ENCODE data around the gene SYT2. TPM values are rescaled to one million over a fixed set of nuclear protein-coding genes. Genes with fewer than 3 reads are reported as not detected.

The SYT2 gene
- total RNA-seq, 1 experiment from 2014 or later, result 0.35 TPM

DNA sequence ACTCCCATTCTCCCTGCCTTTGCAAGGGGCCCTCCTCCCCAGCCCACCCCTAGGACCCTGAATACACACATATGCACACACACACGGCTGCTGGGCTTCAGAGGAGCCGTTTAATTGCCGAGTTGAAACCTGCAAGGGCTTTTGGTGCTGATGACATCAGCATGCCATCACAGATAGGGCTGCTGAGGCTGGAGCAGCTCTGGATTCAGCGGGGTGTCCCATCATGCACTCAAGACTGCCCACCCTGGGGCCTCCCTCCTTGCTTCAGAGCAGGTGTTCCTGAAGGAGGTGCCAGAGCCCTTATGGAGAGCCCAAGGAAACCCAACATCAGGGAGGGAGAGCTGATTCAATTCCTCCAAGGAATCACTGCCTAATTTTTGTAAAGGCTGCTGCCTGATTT lies 5.7 kb downstream of the SYT2 start:
- DNase-seq (ENCODE audit: low spot score), result no peak

DNA sequence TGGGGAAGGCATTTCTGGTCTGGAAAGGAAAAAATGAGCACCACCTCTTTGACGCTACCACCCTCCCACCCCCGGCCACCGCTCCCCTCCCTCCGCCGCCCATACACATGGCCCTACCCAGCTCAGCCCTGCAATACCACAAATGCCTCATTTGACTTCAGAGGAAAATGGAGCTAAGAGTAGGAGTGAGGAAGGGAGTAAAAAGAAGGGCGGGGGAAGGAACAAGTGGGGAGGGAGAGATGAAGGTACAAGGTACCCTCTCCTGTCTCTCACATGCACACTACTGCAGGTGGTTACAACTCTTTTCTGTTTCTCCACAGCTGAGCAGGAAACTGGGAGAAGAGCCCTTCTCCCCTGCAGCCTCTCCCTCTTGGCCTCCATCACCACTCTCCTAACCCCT lies 7.1 kb downstream of the SYT2 start:
- DNase-seq (ENCODE audit: low spot score), result no peak

- DNase-seq (ENCODE audit: low spot score), result no peak
These were observed 8.2 kb downstream of the SYT2 start for GRCh38 chr1:202702088-202702487.

DNA sequence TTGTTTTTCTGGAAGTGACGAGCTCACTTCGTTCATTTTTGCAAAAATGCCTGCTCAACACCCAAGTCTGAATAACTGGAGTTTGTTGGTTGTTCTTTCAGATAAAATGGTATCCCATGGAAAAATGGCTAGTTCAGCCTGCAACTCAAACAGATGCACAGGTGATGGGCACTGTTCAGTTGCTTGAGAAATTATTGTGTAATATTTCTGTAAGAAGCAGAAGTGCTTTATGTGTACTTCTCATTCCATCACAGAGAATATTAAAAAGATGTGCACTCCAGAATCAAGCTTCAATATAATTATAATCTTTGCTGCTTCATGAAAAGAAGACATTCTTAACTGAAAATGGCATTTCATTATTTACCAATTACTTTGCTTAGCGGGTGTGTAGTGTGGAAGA lies 9.1 kb downstream of the SYT2 start:
- no peak for DNase-seq (ENCODE audit: low spot score)

- no peak for DNase-seq (ENCODE audit: low spot score)
These were observed 10.2 kb downstream of the SYT2 start for GRCh38 chr1:202700061-202700460.

DNA sequence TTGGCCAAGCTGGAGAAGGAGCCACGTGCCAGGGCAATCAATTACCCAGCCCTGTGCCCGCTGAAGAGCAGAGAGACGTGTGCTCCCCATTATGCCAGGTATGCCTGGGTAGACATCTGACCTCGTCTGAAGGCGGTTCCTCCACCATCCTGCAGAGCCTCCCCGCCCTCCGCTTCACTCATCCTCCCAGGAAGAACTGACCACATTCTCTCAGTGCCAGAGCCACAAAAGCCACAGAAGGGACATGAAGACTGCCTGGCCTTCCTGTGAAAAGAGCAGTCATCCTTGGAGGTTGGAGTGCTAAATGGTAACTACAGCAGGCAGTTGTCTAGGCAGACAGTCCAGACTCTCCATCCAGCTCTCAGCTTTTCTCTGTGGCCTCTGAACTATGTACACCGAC lies 12.0 kb downstream of the SYT2 start:
- peak; percentile 54 for DNase-seq (ENCODE audit: low spot score)

GRCh38 chr1:202697038-202697437 lies 13.2 kb downstream of the SYT2 start:
- DNase-seq (ENCODE audit: low spot score), result peak; percentile 51

- no peak for DNase-seq (ENCODE audit: low spot score)
These were observed 15.9 kb downstream of the SYT2 start for GRCh38 chr1:202694314-202694713.

GRCh38 chr1:202692959-202693555 lies 17.2 kb downstream of the SYT2 start:
- DNase-seq (ENCODE audit: low spot score), result peak; percentile 48

GRCh38 chr1:202691816-202692215 lies 18.4 kb downstream of the SYT2 start:
- no peak for DNase-seq (ENCODE audit: low spot score)

GRCh38 chr1:202689493-202690342 lies 20.5 kb downstream of the SYT2 start:
- no peak for DNase-seq (ENCODE audit: low spot score)

DNA sequence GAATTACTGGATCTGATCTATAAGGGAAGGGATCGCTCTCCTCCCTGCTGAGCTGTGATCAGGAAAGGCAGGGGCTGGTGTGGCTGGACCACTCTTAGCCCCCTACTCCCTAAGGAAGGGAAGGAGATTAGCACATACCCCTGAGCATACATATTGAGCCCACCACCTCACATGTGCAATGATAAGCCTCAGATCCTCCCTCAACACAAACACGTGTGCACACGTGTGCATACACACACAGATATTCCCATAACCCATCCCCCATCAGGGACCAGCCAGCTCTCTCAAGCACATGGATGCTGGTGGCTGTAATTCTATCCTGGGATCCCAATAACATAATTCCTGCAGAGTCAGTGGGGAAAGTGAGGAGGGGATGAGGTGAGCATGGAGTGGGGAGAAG lies 21.2 kb downstream of the SYT2 start:
- DNase-seq (ENCODE audit: low spot score), result no peak

GRCh38 chr1:202688401-202688800 lies 21.9 kb downstream of the SYT2 start:
- no peak for DNase-seq (ENCODE audit: low spot score)

DNA sequence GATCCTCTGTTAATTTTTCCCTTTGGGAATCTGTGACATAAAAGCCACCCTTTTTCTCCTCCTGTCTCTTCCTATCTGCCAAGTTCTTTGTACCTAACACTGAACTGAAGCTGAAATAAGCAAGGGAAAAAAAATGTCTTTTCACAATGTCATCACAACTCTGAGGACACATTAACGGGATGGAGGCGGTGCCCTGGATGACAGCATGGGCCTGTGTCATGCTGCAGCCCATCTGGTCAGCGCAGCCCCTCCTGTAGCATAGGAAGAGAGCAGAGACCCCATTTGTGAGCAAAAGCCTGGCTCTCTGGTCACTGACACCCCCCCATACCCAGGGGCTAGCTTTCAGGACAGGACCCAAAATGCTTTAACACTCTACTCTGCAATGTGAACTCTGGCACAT lies 22.5 kb downstream of the SYT2 start:
- DNase-seq (ENCODE audit: low spot score), result no peak

- DNase-seq (ENCODE audit: low spot score), result no peak
These were observed 22.9 kb downstream of the SYT2 start for GRCh38 chr1:202687370-202687769.

DNA sequence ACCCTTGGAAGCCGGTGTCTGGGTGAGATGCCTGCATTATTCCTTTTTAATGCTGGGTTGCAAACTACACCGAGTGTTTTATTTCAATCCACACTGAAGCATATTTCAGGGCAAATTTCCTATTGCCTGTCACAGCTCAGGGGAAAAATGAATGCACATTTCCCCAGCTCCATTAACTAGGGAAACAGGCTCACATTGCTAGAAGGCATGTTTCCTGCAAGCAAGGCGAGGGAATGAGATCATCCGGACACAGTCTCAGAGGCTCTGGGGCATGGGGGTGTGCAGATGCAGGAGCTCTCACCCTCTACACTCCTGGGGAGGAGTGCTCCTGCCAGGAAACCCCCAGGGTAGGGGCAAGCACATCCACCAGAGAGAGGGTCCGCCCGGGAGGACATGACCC lies 24.6 kb downstream of the SYT2 start:
- no peak for DNase-seq (ENCODE audit: low spot score)

DNA sequence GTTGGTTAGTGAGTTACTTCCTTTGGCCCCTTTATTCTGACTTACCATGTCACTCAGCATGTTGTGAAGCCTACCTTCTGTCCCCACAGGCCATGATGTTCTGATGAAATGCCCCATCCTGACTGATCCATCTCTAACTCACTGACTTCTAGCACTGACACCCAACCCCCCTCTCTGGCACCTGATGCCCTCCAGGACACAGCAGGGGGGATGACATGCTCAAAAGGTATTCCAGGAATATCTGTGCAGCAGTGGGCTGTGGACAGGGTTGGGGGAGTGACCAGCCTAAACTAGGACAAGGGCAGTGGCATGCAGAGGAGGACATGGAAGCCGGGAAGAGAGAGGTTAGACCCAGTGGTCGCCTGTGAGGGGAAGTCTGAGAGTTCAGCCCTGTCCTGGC lies 25.5 kb downstream of the SYT2 start:
- no peak for DNase-seq (ENCODE audit: low spot score)

GRCh38 chr1:202683029-202683428 lies 27.2 kb downstream of the SYT2 start:
- no peak for DNase-seq (ENCODE audit: low spot score)

GRCh38 chr1:202682477-202682876 lies 27.8 kb downstream of the SYT2 start:
- no peak for DNase-seq (ENCODE audit: low spot score)

DNA sequence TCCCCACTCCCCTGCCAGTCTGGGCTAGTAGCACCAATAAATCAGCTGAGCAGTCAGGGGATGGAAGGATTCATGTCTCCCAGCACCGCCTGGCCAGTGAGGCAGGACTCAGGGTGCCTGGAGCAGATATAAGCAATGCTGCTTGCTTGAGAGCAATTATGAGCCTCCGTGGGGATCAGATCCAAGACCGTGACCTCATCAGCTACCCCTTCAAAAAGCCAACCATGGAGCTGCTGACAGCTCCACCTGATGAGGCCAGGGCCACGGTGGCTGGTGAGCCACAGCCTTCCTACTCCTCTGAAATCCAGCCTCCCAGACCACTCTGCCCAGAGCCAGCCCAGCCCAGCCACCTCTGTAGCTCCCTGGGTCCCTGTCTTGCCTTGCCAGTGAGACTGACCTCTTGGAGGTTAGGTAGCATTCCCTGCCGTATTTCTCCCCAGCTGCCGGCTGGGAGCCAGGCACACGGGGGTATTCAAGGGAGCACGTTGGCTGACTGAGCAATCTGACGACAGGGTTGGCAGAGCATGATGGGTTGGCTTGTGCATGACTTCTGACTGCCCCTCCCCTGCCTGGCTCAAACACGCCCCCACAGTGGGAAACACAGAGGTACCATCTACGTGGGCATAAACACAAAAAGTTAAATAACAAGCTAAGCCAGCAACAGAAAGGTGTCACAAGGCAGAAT lies 28.4 kb downstream of the SYT2 start:
- no peak for DNase-seq (ENCODE audit: low spot score)

GRCh38 chr1:202680586-202681352 lies 29.5 kb downstream of the SYT2 start:
- DNase-seq (ENCODE audit: low spot score), result no peak
